IPS-18c (cell line): ENCODE data around the gene CSHL1.
"Not testable (repeated sequence)": the region's sequence is repeated elsewhere in the genome, so short reads cannot be mapped to it uniquely, and the experiment has no call there.

Experiments
- H3K4me3 ChIP-seq: 2 replicates; pipeline ENCODE4 v1.7.0; 2013; ENCODE audit warnings: low read depth, mild to moderate bottlenecking, low read length, moderate library complexity; ENCODE audit not compliant: insufficient read depth
- H3K9me3 ChIP-seq: one replicate; pipeline ENCODE4 v1.6.1; 2013; ENCODE audit warnings: mild to moderate bottlenecking, low read length, moderate library complexity; ENCODE audit not compliant: control insufficient read depth, insufficient read depth

The CSHL1 gene

DNA sequence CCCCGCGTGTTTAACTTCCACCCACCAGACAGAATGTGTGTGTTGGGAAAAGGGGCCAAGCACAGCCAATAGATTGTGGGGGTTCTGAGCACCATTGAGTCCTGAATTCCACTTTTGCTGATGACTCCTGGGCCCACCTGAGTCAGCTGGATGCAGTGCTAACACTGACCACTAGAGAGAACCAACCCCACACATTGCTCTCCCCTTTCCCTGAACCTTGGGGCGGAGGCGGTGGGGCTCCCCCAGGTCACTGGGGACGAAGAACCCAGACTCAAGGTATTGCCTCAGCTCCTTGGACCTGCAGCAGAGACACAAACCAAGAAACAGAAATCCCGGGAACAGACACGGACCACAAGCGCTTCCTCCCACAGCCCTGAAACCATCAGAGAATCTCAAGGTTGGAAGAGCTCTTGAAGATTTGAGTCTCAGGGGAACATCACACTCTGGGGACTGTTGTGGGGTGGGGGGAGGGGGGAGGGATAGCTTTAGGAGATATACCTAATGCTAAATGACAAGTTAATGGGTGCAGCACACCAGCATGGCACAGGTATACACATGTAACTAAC, 36.9 kb downstream of the CSHL1 start:
- H3K9me3 ChIP-seq, H3K4me3 ChIP-seq: not testable (repeated sequence)

DNA sequence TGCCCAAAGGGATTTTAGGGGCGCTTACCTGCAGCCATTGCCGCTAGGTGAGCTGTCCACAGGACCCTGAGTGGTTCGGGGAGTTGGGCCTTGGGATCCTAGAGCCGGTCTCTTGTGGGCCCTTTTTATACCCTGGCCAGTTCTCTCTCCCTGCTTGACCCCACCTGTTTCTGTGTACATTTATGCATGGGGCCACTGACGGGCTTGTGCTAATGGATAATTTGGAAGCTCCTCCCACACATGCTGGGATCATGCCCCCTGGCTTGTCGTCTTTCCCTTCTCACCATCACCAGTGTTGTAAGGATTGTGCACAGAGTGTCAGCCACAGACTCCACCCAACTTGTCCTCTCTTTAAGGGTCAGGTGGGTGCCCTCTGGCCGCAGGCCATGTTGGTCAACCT, 37.5 kb downstream of the CSHL1 start, which contains the start of gene CSH2:
CSH2 (minus strand) TSS at position 101 of the 400 bp plus-strand sequence; CDS start at position 38, 63 bp downstream.
- H3K9me3 ChIP-seq, H3K4me3 ChIP-seq: not testable (repeated sequence)

DNA sequence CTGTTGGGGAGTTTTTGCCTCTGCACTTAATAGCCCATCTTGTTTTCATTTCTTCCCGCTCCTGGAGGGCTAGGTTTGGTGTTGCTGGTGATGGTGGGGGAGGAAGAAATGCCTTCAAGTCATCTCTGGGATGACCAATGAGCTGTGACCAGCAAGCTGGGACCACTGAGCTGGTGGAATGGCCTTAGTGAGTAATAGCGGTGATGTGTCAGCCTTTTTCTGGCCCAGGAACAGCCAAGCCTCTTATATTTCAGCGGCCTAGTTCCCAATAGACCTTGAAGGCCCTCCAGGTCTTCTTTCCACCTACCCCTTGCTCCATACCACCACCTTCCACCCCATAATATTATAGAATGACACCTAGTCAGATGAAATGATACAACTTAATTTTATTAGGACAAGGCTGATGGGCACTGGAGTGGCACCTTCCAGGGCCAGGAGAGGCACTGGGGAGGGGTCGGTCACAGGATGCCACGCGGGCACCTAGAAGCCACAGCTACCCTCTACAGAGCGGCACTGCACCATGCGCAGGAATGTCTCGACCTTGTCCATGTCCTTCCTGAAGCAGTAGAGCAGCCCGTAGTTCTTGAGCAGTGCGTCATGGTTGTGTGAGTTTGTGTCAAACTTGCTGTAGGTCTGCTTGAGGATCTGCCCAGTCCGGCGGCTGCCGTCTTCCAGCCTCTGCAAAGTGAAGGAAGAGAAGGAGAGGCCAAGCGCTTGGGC, 39.3 kb downstream of the CSHL1 start:
- not testable (repeated sequence) for H3K9me3 ChIP-seq, H3K4me3 ChIP-seq

DNA sequence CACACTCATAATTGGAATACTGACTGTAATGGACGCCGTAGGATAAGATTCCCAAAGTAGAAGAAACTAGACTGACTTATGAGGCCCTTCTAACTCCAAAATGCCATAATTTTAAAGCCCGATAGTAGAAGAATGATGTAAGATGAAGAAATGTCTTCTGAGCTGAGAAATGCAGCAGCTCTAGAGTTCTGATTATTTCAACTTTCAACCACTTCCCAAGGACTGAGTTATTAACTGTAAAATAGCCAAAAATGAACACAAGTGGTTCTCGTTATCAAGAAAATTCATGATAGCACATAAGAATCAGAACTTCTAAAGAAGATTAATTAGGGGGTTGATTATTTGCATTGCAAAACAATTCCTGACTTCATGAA, 40.8 kb downstream of the CSHL1 start:
- H3K4me3 ChIP-seq = not testable (repeated sequence)

DNA sequence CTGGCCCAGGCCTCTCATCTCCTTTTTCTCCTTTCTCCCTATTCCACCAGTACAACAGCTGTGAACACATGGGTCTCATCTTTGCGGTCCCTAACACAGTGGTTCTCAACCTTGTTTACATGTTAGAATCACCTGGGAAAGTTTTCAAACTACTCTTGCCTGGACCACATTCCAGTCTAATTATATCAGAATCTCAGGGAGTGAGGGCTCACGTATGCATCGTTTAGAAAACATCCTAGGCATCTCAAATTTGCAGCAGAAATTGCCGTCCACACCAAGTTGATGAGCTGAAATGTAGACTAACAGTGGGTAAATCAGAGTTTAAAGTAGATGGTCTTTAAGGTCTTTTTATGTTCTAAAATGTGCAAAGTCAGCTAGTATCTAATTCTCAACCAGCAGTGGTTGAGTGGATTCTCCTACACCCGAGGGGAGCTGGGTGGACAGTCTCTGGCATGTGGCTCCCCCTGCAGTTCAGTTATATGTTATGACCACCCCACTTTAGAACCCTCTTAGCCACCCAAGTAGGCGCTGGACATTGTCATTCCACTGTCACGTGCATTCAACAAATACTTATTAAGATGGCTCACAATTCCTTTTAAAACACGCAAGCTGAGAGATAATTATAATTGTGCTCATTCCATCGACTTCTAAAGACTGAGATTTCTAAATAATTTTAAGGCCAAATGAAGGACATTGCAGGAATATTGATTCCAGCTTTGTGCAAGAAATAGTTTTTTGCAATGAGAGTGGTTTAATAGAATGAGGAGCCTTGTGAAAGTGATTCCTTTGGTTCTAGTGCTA, 41.4 kb downstream of the CSHL1 start:
- H3K9me3 ChIP-seq, H3K4me3 ChIP-seq: not testable (repeated sequence)

More for the DNA sequence above, 40.8 kb downstream of the CSHL1 start:
- not testable (repeated sequence) for H3K9me3 ChIP-seq

DNA sequence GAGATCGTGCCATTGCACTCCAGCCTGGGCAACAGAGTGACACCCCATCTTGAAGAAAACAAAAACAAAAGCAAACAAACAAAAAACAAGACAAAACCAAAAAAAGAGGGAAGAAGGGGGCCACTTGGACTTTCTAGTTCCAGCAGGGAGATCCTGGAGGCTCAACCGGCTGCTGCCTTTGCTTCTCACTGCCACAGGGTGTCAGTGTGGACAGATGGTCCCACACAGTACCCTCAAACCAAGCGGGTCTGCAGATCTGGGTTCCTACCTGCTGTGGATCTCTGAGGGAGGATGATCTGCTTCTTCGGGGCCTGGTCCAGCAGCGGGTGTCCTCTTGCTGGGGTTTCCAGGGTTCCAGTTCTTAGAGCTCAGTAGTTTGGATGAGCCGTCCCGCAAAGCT, 44.4 kb downstream of the CSHL1 start:
- not testable (repeated sequence) for H3K4me3 ChIP-seq

More for the DNA sequence above, 44.4 kb downstream of the CSHL1 start:
- H3K9me3 ChIP-seq = not testable (repeated sequence)
